Inferior parietal cortex (tissue), 1 donor: ENCODE results near the gene FGD2.

Experiments
- DNase-seq: peaks from one replicate; pipeline ENCODE4 v3.0.0-alpha.2; 2016; ENCODE audit errors: extremely low spot score

FGD2 gene

GRCh38 chr6:37018198-37019064 lies 13.0 kb downstream of the FGD2 start:
- peak; percentile 92 for DNase-seq

- no peak for DNase-seq
Observed at GRCh38 chr6:37019065-37019450, 13.6 kb downstream of the FGD2 start.

GRCh38 chr6:37020381-37020780 lies 14.9 kb downstream of the FGD2 start:
- no peak for DNase-seq

GRCh38 chr6:37020812-37021211 lies 15.4 kb downstream of the FGD2 start:
- no peak for DNase-seq

GRCh38 chr6:37021356-37022129 lies 16.1 kb downstream of the FGD2 start:
- no peak for DNase-seq

- no peak for DNase-seq
Observed at GRCh38 chr6:37022135-37022863, 16.8 kb downstream of the FGD2 start.

GRCh38 chr6:37024656-37025337 lies 19.3 kb downstream of the FGD2 start:
- no peak for DNase-seq

- no peak for DNase-seq
Observed at GRCh38 chr6:37025621-37026466, 20.4 kb downstream of the FGD2 start.

GRCh38 chr6:37027036-37027720 lies 21.7 kb downstream of the FGD2 start:
- no peak for DNase-seq

- DNase-seq, result no peak
Observed at GRCh38 chr6:37027811-37028469, 22.5 kb downstream of the FGD2 start.

GRCh38 chr6:37029249-37029971 lies 24.0 kb downstream of the FGD2 start:
- peak; percentile 72 for DNase-seq

- DNase-seq, result no peak
Observed at GRCh38 chr6:37030599-37030998, 25.1 kb downstream of the FGD2 start.

- DNase-seq, result no peak
Observed at GRCh38 chr6:37032239-37032638, 26.8 kb downstream of the FGD2 start.

- no peak for DNase-seq
Observed at GRCh38 chr6:37033255-37033654, 27.8 kb downstream of the FGD2 start.

- no peak for DNase-seq
Observed at GRCh38 chr6:37033819-37034795, 28.7 kb downstream of the FGD2 start.

GRCh38 chr6:37036146-37036545 lies 30.7 kb downstream of the FGD2 start:
- DNase-seq, result no peak

GRCh38 chr6:37038292-37039198 lies 33.1 kb downstream of the FGD2 start:
- no peak for DNase-seq
